H9 (cell line): ENCODE results near the gene PPP2R5B. TPM values are rescaled to one million over a fixed set of nuclear protein-coding genes. Genes with fewer than 3 reads are reported as not detected.

Experiments
- DNase-seq: peaks from one replicate; pipeline ENCODE4 v3.0.0-alpha.2; 2017
- H2AFZ ChIP-seq: one replicate; pipeline ENCODE4 v1.6.1; 2013; ENCODE audit warnings: mild to moderate bottlenecking, low read length, control low read depth, moderate library complexity
- H2AK5ac ChIP-seq: 2 replicates; pipeline ENCODE4 v1.6.1; 2013; ENCODE audit warnings: low read length, control low read depth, mixed read lengths; ENCODE audit not compliant: insufficient read length
- H2BK120ac ChIP-seq: one replicate; pipeline ENCODE4 v1.6.1; 2013; ENCODE audit warnings: low read depth, mild to moderate bottlenecking, low read length, control low read depth, inconsistent platforms; ENCODE audit not compliant: poor library complexity, severe bottlenecking
- H2BK12ac ChIP-seq: 2 replicates; pipeline ENCODE4 v1.6.1; 2013; ENCODE audit warnings: low read length, control low read depth, mixed read lengths, low read depth; ENCODE audit not compliant: insufficient read length
- H2BK15ac ChIP-seq: 2 replicates; pipeline ENCODE4 v1.6.1; 2013; ENCODE audit warnings: low read depth, low read length, control low read depth
- H2BK20ac ChIP-seq: one replicate; pipeline ENCODE4 v1.6.1; 2013; ENCODE audit warnings: low read depth, mild to moderate bottlenecking, low read length, control low read depth, inconsistent platforms; ENCODE audit not compliant: poor library complexity, severe bottlenecking
- H2BK5ac ChIP-seq: 2 replicates; pipeline ENCODE4 v1.6.1; 2013; ENCODE audit warnings: low read length, control low read depth, mixed read lengths; ENCODE audit not compliant: insufficient read length
- H3K14ac ChIP-seq: 2 replicates; pipeline ENCODE4 v1.6.1; 2013; ENCODE audit warnings: low read length, control low read depth; ENCODE audit not compliant: insufficient read depth
- H3K18ac ChIP-seq: 2 replicates; pipeline ENCODE4 v1.6.1; 2013; ENCODE audit warnings: low read depth, mild to moderate bottlenecking, mixed read lengths, low read length, control low read depth; ENCODE audit not compliant: insufficient read length
- H3K23ac ChIP-seq: 2 replicates; pipeline ENCODE4 v1.6.1; 2013; ENCODE audit warnings: low read length, control low read depth, mixed read lengths, low read depth; ENCODE audit not compliant: insufficient read length
- H3K23me2 ChIP-seq: 2 replicates; pipeline ENCODE4 v1.6.1; 2013; ENCODE audit warnings: low read depth, mild to moderate bottlenecking, mixed read lengths, low read length, control low read depth; ENCODE audit not compliant: insufficient read length, poor library complexity, severe bottlenecking
- H3K27ac ChIP-seq: 2 replicates; pipeline ENCODE4 v1.5.1; 2013; ENCODE audit warnings: low read length, control low read depth, mixed read lengths, low read depth; ENCODE audit not compliant: insufficient read length
- H3K27me3 ChIP-seq: 2 replicates; pipeline ENCODE4 v1.6.1; 2013; ENCODE audit warnings: low read length, control low read depth, inconsistent platforms; ENCODE audit not compliant: insufficient read depth
- H3K4ac ChIP-seq: 2 replicates; pipeline ENCODE4 v1.6.1; 2013; ENCODE audit warnings: low read depth, mild to moderate bottlenecking, control low read depth, inconsistent platforms, low read length, moderate library complexity
- H3K4me1 ChIP-seq: 2 replicates; pipeline ENCODE4 v1.6.1; 2013; ENCODE audit warnings: low read length, control low read depth, inconsistent platforms; ENCODE audit not compliant: insufficient read depth
- H3K4me2 ChIP-seq: 2 replicates; pipeline ENCODE4 v1.6.1; 2013; ENCODE audit warnings: low read length, control low read depth, mixed read lengths; ENCODE audit not compliant: insufficient read length, insufficient read depth
- H3K56ac ChIP-seq: 2 replicates; pipeline ENCODE4 v1.6.1; 2013; ENCODE audit warnings: low read depth, mild to moderate bottlenecking, mixed read lengths, low read length, control low read depth; ENCODE audit not compliant: insufficient read length
- H3K79me1 ChIP-seq: 2 replicates; pipeline ENCODE4 v1.6.1; 2013; ENCODE audit warnings: low read depth, mild to moderate bottlenecking, moderate library complexity, low read length, control low read depth, inconsistent platforms; ENCODE audit not compliant: insufficient read depth, poor library complexity, severe bottlenecking
- H3K79me2 ChIP-seq: 2 replicates; pipeline ENCODE4 v1.6.1; 2013; ENCODE audit warnings: low read length, control low read depth, inconsistent platforms; ENCODE audit not compliant: insufficient read depth
- H3K9ac ChIP-seq: 2 replicates; pipeline ENCODE4 v1.6.1; 2013; ENCODE audit warnings: low read length, control low read depth, mixed read lengths; ENCODE audit not compliant: insufficient read length; ENCODE audit errors: extremely low read depth
- H3K9me3 ChIP-seq: one replicate; pipeline ENCODE4 v1.6.1; 2013; ENCODE audit warnings: low read depth, low read length, inconsistent platforms; ENCODE audit not compliant: control insufficient read depth
- H3T11ph ChIP-seq: one replicate; pipeline ENCODE4 v1.6.1; 2013; ENCODE audit warnings: mild to moderate bottlenecking, low read length, control low read depth, inconsistent platforms
- H4K20me1 ChIP-seq: one replicate; pipeline ENCODE4 v1.6.1; 2013; ENCODE audit not compliant: control insufficient read depth, insufficient read length, insufficient read depth
- H4K5ac ChIP-seq: 2 replicates; pipeline ENCODE4 v1.6.1; 2013; ENCODE audit warnings: low read depth, mild to moderate bottlenecking, mixed read lengths, low read length, control low read depth; ENCODE audit not compliant: insufficient read length
- H4K8ac ChIP-seq: replicated peaks from 2 replicates; pipeline ENCODE4 v1.6.1; 2013; ENCODE audit warnings: low read length, control low read depth, mixed read lengths, low read depth; ENCODE audit not compliant: insufficient read length
- H4K91ac ChIP-seq: 2 replicates; pipeline ENCODE4 v1.6.1; 2013; ENCODE audit warnings: low read depth, mild to moderate bottlenecking, moderate library complexity, mixed read lengths, low read length, control low read depth; ENCODE audit not compliant: insufficient read length
- H3K27ac Mint-ChIP-seq, 3 experiments: 2 replicates in 2 of 3; 3 replicates in 1 of 3; pipeline ENCODE4 v1.8.0; 2020 to 2021; ENCODE audit warnings: mixed read lengths in 3 of 3, mild to moderate bottlenecking in 1 of 3, moderate library complexity in 1 of 3
- H3K27me3 Mint-ChIP-seq: 2 replicates; pipeline ENCODE4 v1.8.0; 2021; ENCODE audit warnings: low read depth, mild to moderate bottlenecking, moderate library complexity, mixed read lengths
- H3K36me3 Mint-ChIP-seq, 3 experiments: 2 replicates in 2 of 3; 3 replicates in 1 of 3; pipeline ENCODE4 v1.8.0; 2020 to 2021; ENCODE audit warnings: low read depth in 3 of 3, mixed read lengths in 3 of 3; ENCODE audit not compliant: insufficient read depth in 1 of 3
- H3K4me1 Mint-ChIP-seq, 2 experiments: 2 replicates each; pipeline ENCODE4 v1.8.0; 2020; ENCODE audit warnings: mixed read lengths in 2 of 2
- H3K4me3 Mint-ChIP-seq, 2 experiments: 2 replicates in 1 of 2; 3 replicates in 1 of 2; pipeline ENCODE4 v1.8.0; 2020 to 2021; ENCODE audit warnings: mild to moderate bottlenecking in 2 of 2, mixed read lengths in 2 of 2, moderate library complexity in 1 of 2
- H3K9me3 Mint-ChIP-seq, 2 experiments: 2 replicates in 1 of 2; 3 replicates in 1 of 2; pipeline ENCODE4 v1.8.0; 2020; ENCODE audit warnings: mild to moderate bottlenecking in 2 of 2, mixed read lengths in 2 of 2, moderate library complexity in 1 of 2
- WGBS: extraction: QIAGEN DNeasy Blood & Tissue Kit; methylation state at CpG from one replicate; pipeline ENCODE4 v1.1.7; 2013; ENCODE audit warnings: missing lambda C conversion rate, low lambda C conversion rate, mixed read lengths; ENCODE audit not compliant: insufficient read length; ENCODE audit errors: extremely low coverage; 5-methylcytosine and 5-hydroxymethylcytosine counted together
- total RNA-seq: library from RNA; stranded (reverse); gene quantifications from 2 replicates; pipeline ENCODE4 v1.2.1, GENCODE V29; 2021
- TF ChIP-seq, protein P1 (sequence below): fragments of 200-600 bp; sonication (generic); conservative IDR thresholded peaks from 3 replicates; pipeline ENCODE4 v1.8.0; 2021; ENCODE audit warnings: antibody characterized with exemption, mild to moderate bottlenecking

Gene PPP2R5B
- total RNA-seq, 1 experiment from 2014 or later, result 6.3 TPM

- Histone ChIP-seq H3K27me3 (no peaks in the 10 kb centered on the region), H4K8ac (no peak overlapping the region), H3T11ph (no peak overlapping the region), H3K56ac (no peak overlapping the region), H3K23me2 (no peaks in the 10 kb centered on the region), H3K79me1 (no peaks in the 10 kb centered on the region), H4K91ac (no peak overlapping the region), H3K9me3 (no peaks in the 10 kb centered on the region), H3K9ac (no peak overlapping the region), H2BK120ac (no peak overlapping the region), H3K4me2 (no peak overlapping the region), H3K18ac (no peak overlapping the region), H3K79me2 (no peaks in the 10 kb centered on the region), H2AK5ac (no peak overlapping the region), H2BK5ac (no peak overlapping the region), H3K27ac (no peak overlapping the region), H2BK12ac (no peak overlapping the region), H2BK15ac (no peak overlapping the region), H4K20me1 (peaks cover 4% of the 10 kb centered on the region), H3K14ac (no peak overlapping the region; the same call in 1 of the 2 replicates), H4K5ac (no peak overlapping the region), H2AFZ (no peak overlapping the region), H2BK20ac (no peak overlapping the region), H3K4me1 (no peaks in the 10 kb centered on the region), H3K4ac (no peak overlapping the region), H3K23ac (no peak overlapping the region)
- no CpG with 5 or more reads among the region's 25 CpGs for WGBS
- Mint-ChIP-seq H3K9me3 (no peaks in the 10 kb centered on the region; a peak in 1 of 5 replicates), H3K4me1 (peaks cover 2 to 16% of the 10 kb centered on the region in 2 experiments; a peak in 3 of 4 replicates), H3K36me3 (peaks cover 0 to 10% (median 4%) of the 10 kb centered on the region in 3 experiments; a peak in 4 of 7 replicates), H3K4me3 (no peak overlapping the region), H3K27me3 (no peaks in the 10 kb centered on the region), H3K27ac (no peak overlapping the region)
- TF ChIP-seq, protein P1, sequence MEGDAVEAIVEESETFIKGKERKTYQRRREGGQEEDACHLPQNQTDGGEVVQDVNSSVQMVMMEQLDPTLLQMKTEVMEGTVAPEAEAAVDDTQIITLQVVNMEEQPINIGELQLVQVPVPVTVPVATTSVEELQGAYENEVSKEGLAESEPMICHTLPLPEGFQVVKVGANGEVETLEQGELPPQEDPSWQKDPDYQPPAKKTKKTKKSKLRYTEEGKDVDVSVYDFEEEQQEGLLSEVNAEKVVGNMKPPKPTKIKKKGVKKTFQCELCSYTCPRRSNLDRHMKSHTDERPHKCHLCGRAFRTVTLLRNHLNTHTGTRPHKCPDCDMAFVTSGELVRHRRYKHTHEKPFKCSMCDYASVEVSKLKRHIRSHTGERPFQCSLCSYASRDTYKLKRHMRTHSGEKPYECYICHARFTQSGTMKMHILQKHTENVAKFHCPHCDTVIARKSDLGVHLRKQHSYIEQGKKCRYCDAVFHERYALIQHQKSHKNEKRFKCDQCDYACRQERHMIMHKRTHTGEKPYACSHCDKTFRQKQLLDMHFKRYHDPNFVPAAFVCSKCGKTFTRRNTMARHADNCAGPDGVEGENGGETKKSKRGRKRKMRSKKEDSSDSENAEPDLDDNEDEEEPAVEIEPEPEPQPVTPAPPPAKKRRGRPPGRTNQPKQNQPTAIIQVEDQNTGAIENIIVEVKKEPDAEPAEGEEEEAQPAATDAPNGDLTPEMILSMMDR, result no peak
- no peak for DNase-seq
These were observed 31.1 kb upstream of the PPP2R5B start for GRCh38 chr11:64893194-64894069.
